GM18526 (cell line): ENCODE results near the gene SIL1.

Experiments
- POLR2A ChIP-seq: IDR thresholded peaks from 3 replicates; pipeline ENCODE4 v1.6.1; 2011; ENCODE audit not compliant: insufficient read length; ENCODE audit errors: extremely low read depth

SIL1 gene

DNA sequence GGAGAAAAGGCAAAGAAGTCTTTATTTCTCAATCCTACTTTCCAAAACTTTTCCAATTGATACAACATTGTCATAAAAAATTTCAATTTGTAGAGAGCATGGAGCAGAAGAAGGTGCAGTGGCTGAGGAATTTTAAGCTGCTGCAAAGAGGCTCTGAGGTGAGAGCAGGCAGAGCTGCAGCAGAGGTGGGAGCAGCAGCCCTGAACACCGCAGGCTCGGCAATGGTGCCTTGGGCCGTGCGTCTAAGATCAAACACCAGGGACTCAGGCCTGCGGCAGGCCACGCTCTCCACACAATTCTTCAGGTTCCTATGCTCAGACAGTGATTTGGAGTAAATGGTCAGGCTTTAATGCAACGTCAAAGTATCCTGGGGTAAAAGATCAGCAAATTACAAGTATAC, 46.3 kb downstream of the SIL1 start:
- TF ChIP-seq POLR2A = no peak

DNA sequence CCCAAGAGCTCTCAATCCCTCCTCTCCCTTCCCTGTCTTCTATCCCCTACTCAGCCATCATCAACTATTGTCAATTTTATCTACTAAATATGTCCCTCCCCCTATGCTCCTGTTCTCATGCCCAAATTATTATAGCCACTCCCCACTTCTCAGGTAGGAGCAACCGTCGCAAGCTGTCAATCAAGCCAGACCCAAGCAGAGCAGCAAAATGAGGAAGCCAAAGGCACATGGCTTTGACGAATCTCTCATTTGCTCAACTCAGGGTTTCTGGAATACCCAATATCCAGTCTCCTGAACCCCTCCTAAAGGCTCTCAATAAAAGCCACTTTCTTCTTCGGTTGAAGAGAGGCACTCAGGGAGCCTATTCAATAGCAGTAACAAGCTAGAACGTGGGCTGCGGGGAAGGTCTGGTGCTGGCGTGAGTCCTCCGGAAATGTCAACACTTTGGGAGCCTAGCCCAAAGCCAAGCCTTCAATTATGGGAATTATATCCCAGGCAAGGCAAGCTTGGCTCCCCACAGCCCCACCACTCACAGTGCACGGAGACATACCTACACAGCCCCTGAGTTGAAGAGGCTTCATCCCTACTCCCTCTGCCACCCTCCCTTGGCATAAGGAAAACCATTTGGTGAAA, 47.7 kb downstream of the SIL1 start:
- no peak for TF ChIP-seq POLR2A

- no peak for TF ChIP-seq POLR2A
Measured at GRCh38 chr5:139149477-139150199, 48.5 kb downstream of the SIL1 start.

- TF ChIP-seq POLR2A = no peak
Measured at GRCh38 chr5:139148986-139149385, 49.2 kb downstream of the SIL1 start.

DNA sequence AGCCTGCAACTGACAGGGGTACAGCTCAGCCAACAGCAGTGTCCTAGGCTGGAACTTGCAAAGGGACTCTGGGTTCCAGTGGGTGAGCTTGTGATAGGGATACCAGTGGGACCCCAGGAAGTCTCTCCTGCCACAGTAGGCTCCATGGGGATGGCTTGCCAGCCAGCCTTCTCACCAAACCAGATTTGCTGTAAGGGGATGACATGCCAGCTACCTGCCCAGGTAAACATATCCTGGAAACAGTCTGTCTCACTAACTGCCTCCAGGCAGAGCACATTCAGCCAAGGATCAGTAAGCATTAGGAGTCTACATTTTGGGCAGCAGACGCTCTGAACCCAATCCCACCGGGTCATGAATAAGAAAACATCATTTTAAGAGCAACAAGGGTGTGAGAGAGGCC, 49.9 kb downstream of the SIL1 start:
- TF ChIP-seq POLR2A = no peak

DNA sequence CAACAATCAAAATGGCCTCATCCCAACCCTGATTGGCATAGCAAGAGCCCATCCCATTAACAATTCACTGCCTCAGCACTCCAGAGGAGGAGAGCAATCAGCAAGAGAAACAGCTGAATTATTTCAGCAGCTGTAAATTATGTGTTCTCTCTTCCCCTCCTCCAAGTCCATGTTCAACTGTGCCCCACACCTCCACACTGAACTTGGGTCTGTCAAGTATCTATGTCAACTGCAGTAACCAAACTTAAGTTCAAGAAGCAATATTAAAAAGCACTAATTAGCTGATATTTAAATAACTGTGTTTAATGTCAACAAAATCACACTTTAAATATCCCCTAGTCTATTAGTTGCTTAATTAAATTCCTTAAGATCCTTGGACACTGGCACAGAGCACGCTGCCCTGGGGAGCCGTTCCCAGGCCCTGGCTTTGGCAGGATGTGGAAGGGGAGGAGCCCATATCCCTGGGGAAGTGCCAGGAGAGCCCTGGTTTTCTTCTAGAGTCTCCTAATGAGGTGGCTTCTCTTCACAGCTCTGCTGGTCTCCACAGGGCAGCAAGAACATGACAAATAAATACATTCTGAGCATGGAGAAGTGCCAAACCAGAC, 50.6 kb downstream of the SIL1 start:
- TF ChIP-seq POLR2A = no peak

GRCh38 chr5:139146809-139147482, 51.2 kb downstream of the SIL1 start:
- TF ChIP-seq POLR2A = no peak

DNA sequence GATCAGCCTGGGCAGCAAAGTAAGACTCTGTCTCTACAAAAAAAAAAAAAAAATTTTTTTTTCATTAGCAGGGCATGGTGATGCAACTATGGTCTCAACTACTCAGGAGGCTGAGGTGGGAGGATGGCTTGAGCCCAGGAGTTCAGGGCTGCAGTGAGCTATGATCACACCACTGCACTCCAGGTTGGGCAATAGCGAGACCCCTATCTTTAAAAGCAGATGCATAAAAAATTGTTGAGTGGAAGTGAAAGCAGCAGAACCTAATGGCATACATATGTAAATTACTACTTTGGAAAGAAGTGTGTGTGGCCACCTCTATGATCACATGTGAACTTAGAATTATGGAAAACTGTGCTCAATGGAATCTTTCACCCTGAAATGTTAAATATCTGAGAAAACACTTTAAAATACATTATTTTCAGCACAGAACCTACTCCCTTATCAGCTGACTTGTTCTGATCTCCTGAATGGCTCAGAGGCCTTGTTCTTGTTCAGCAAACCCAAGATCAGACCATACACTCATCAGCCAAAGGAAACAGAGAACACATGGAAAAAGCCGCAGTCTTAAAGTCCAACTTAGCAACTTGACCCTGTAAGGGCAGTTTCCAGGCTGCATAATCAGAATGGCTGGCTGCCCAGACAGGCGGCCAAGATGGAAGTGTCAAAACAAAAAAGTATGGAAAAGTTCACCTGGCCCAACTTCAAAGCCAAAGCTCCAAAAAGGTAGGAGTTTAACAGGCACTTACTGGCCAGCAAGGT, 56.5 kb downstream of the SIL1 start:
- TF ChIP-seq POLR2A = no peak

- TF ChIP-seq POLR2A = no peak
Measured at GRCh38 chr5:139140591-139141071, 57.5 kb downstream of the SIL1 start.

DNA sequence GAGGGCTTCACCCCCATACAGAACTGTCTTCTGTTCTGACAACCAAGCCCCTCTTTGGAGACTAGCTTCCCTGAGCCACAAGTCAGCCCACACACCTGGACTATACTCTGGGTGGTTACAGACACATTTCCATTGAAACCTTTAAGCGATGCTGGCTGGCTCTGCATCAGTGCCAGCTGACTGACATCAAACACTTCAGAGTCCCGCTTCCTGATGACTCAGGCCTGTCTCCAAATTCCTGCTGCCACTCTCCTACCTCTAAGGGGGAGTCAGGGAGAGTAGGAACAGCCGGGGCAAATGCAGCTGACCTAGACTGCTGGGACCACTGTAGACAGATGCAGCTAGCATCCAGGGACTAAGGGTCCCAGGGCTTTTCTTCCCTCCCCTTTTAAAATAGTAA, 59.4 kb downstream of the SIL1 start:
- TF ChIP-seq POLR2A = no peak

DNA sequence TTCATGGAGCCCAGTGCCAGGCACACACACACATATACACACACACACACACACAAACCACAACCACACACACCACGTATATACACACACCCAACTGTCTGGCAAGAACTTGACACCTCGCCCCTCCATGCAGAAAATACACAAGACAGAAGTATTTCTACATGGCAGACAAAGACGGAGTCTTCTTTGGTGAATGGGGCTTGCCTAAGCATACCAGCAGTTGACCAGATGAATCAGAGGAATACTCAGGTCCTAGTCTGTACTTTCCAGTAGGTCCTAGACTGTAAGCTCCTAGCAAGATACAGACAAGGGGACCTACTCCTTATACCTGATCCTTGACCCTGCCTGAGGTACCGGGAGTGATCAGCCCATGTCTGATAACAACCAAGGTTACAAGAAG, 60.1 kb downstream of the SIL1 start:
- TF ChIP-seq POLR2A = no peak

DNA sequence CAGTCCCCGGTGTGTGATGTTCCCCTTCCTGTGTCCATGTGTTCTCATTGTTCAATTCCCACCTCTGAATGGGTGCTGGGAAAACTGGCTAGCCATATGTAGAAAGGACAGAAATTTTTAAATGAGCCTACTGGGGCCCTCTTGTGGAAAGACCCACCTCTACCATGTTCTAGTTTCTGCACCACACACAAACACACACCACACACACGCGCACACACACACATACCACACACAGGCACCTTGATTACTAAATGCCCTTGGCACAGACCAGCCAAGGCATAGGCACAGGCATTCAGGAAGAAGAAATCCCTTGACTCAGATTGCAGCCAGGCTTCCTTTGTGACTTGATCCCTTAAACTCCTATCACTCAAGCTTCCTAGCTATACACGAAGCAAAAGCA, 60.5 kb downstream of the SIL1 start:
- no peak for TF ChIP-seq POLR2A

GRCh38 chr5:139134906-139135305, 63.3 kb downstream of the SIL1 start:
- TF ChIP-seq POLR2A = no peak

- no peak for TF ChIP-seq POLR2A
Measured at GRCh38 chr5:139133282-139133681, 64.9 kb downstream of the SIL1 start.

DNA sequence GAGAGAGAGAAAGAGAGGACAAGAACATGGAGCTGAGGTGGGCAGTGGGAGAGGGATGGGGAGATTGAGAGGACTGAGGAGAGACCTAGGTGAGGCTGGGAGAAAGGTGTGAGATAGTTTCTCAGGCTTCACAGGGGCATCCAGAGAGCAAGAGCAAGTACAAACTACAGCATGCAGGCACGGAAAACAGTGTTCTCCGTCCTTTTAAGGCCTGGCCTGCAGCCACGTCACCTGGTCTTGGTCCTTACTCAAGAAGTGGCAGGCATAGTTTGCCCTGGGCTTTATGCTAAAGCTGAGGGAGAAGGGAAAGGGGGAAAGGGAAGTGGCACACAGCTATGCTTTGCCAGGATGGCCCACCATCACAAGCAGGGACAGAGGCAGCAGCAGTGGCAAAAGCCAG, 65.7 kb downstream of the SIL1 start:
- no peak for TF ChIP-seq POLR2A
